Measurements from ENCODE around the gene GDPD5.

- TF ChIP-seq CTCF (IDR thresholded peaks at IDR 0.05) (no peak), POLR2A (IDR thresholded peaks at IDR 0.05) (no peak)
Observed at GRCh38 chr11:75481922-75482606, 43.7 kb downstream of the GDPD5 start.

Measured in uterus (tissue), 2 donors.